PC-3 (cell line): ENCODE data around the gene ST6GALNAC1. TPM values are rescaled to one million over a fixed set of nuclear protein-coding genes. Genes with fewer than 3 reads are reported as not detected.

Source experiments
- ATAC-seq: fragments of 200-7000 bp; cut with Tn5 transposase; 2 replicates; pipeline ENCODE4 v1.9.1; 2020; ENCODE audit warnings: mild to moderate bottlenecking, moderate library complexity
- BruUV-seq: library from RNA; stranded (reverse); fragments of 400-500 nt; replicated peaks from 2 replicates; lab custom pipeline; 2021; lab: Mats Ljungman, UMichigan
- CTCF ChIA-PET: fragments of 300-600 bp; sonication (Branson Sonifier 250); formaldehyde crosslinking; loops from one replicate; lab custom pipeline; 2022; ENCODE audit warnings: antibody characterized with exemption; lab: Charles Lee
- POLR2A ChIA-PET: fragments of 300-600 bp; sonication (Branson Sonifier 250); formaldehyde crosslinking; loops from one replicate; lab custom pipeline; 2022; ENCODE audit warnings: antibody characterized with exemption; ENCODE audit not compliant: unreplicated experiment; lab: Charles Lee
- DNase-seq: peaks from one replicate; pipeline ENCODE4 v3.0.0-alpha.2; 2015
- H2AFZ ChIP-seq: fragments of 300-600 bp; sonication (generic); 2 replicates; pipeline ENCODE4 v1.6.0; 2016; ENCODE audit warnings: antibody characterized with exemption, low read length
- H3F3A ChIP-seq: fragments of 300-600 bp; sonication (generic); one replicate; pipeline ENCODE4 v1.6.0; 2017; ENCODE audit warnings: antibody characterized with exemption, low read length, control low read depth, mild to moderate bottlenecking; ENCODE audit not compliant: unreplicated experiment
- H3K27ac ChIP-seq: fragments of 300-600 bp; sonication (generic); 2 replicates; pipeline ENCODE4 v1.5.1; 2016; ENCODE audit warnings: mild to moderate bottlenecking, low read length
- H3K27me3 ChIP-seq: fragments of 300-600 bp; sonication (generic); 2 replicates; pipeline ENCODE4 v1.6.1; 2016; ENCODE audit warnings: low read length, mixed read lengths
- H3K36me3 ChIP-seq: fragments of 300-600 bp; sonication (generic); 2 replicates; pipeline ENCODE4 v1.6.1; 2016; ENCODE audit warnings: low read depth, mixed run types, low read length, mixed read lengths
- H3K4me1 ChIP-seq: fragments of 300-600 bp; sonication (generic); 2 replicates; pipeline ENCODE4 v1.5.1; 2016; ENCODE audit warnings: low read length; ENCODE audit not compliant: insufficient read depth
- H3K4me2 ChIP-seq: fragments of 300-600 bp; sonication (generic); 2 replicates; pipeline ENCODE4 v1.6.0; 2016; ENCODE audit warnings: low read length
- H3K4me3 ChIP-seq: fragments of 300-600 bp; sonication (generic); 2 replicates; pipeline ENCODE4 v1.5.1; 2016; ENCODE audit warnings: mild to moderate bottlenecking, low read length, mixed read lengths
- H3K79me2 ChIP-seq: fragments of 300-600 bp; sonication (generic); 2 replicates; pipeline ENCODE4 v1.6.1; 2017; ENCODE audit warnings: low read length, mixed read lengths
- H3K9ac ChIP-seq: fragments of 300-600 bp; sonication (generic); 2 replicates; pipeline ENCODE4 v1.6.0; 2016; ENCODE audit warnings: mild to moderate bottlenecking, low read length
- H3K9me2 ChIP-seq: fragments of 300-600 bp; sonication (generic); replicated peaks from 2 replicates; pipeline ENCODE4 v1.6.1; 2016; ENCODE audit warnings: mixed run types, low read length, mixed read lengths
- H3K9me3 ChIP-seq: fragments of 300-600 bp; sonication (generic); 2 replicates; pipeline ENCODE4 v1.6.1; 2016; ENCODE audit warnings: low read length, mixed read lengths
- H4K20me1 ChIP-seq: fragments of 300-600 bp; sonication (generic); 2 replicates; pipeline ENCODE4 v1.6.1; 2016; ENCODE audit warnings: low read length, mixed read lengths
- CTCF ChIP-seq: fragments of 300-600 bp; sonication (generic); conservative IDR thresholded peaks from 2 replicates; pipeline ENCODE4 v1.5.1; 2017; ENCODE audit warnings: antibody characterized with exemption, low read depth, mild to moderate bottlenecking, low read length
- EZH2 ChIP-seq: fragments of 300-600 bp; sonication (generic); IDR thresholded peaks from one replicate; pipeline ENCODE4 v1.6.1; 2017; ENCODE audit warnings: antibody characterized with exemption, mild to moderate bottlenecking, low read length; ENCODE audit not compliant: unreplicated experiment
- EZH2phosphoT487 ChIP-seq: fragments of 300-600 bp; sonication (generic); IDR thresholded peaks from 2 replicates; pipeline ENCODE4 v1.6.1; 2018; ENCODE audit warnings: mild to moderate bottlenecking, antibody characterized with exemption, low read length, borderline replicate concordance
- intact Hi-C: fragments of 100-400 bp; cut with micrococcal nuclease; formaldehyde crosslinking; loops from 2 replicates; pipeline ENCODE4 v1.9.0; 2023
- total RNA-seq: library from RNA; depleted of rRNA; stranded (reverse); fragments of >200 nt; gene quantifications from 2 replicates; pipeline ENCODE4 v1.2.3, GENCODE V29; 2014

ST6GALNAC1 gene
- total RNA-seq, 1 experiment from 2014 or later, result 4.1 TPM

- H2AFZ ChIP-seq, result no peak overlapping the region
- no peaks in the 10 kb centered on the region for H3K27me3 ChIP-seq
- ChIA-PET CTCF (interaction anchor here (0.6 kb wide), 1 partner anchor 157 kb away, joined by 3 read pairs; no protein-coding TSS in a partner anchor), POLR2A (no interaction called here)
- H3K36me3 ChIP-seq, result no peaks in the 10 kb centered on the region
- H3K79me2 ChIP-seq, result no peaks in the 10 kb centered on the region
- H3K9me3 ChIP-seq, result no peaks in the 10 kb centered on the region
- ATAC-seq (no peak), DNase-seq (no peak)
- H3F3A ChIP-seq, result no peaks in the 10 kb centered on the region
- H3K4me2 ChIP-seq, result no peak overlapping the region
- H3K4me3 ChIP-seq, result no peak overlapping the region
- no TSS peak for BruUV-seq
- no peaks in the 10 kb centered on the region for H3K4me1 ChIP-seq
- H4K20me1 ChIP-seq, result no peaks in the 10 kb centered on the region
- intact Hi-C loops, result no loop called here
- H3K9me2 ChIP-seq, result no peaks in the 10 kb centered on the region
- H3K27ac ChIP-seq, result no peak overlapping the region
- TF ChIP-seq EZH2, result no peak
- TF ChIP-seq EZH2phosphoT487, result no peak
- no peak for TF ChIP-seq CTCF
- H3K9ac ChIP-seq, result no peak overlapping the region
Observed at GRCh38 chr17:76679239-76679638, 35.7 kb upstream of the ST6GALNAC1 start.

GRCh38 chr17:76678330-76678729, 34.8 kb upstream of the ST6GALNAC1 start:
- Histone ChIP-seq H3K9me2 (no peaks in the 10 kb centered on the region), H3K36me3 (no peaks in the 10 kb centered on the region), H3K4me2 (no peak overlapping the region), H3K4me3 (no peak overlapping the region), H3K27ac (no peak overlapping the region), H4K20me1 (no peaks in the 10 kb centered on the region), H3K79me2 (no peaks in the 10 kb centered on the region), H3K9me3 (no peaks in the 10 kb centered on the region), H3K9ac (no peak overlapping the region), H3K27me3 (no peaks in the 10 kb centered on the region), H2AFZ (no peak overlapping the region), H3K4me1 (no peaks in the 10 kb centered on the region), H3F3A (no peaks in the 10 kb centered on the region)
- DNase-seq (no peak), ATAC-seq (no peak)
- BruUV-seq, result no TSS peak
- ChIA-PET CTCF (no interaction called here), POLR2A (no interaction called here)
- intact Hi-C loops, result no loop called here
- TF ChIP-seq EZH2 (no peak), CTCF (no peak), EZH2phosphoT487 (no peak)

- no peak for DNase-seq
- ChIA-PET CTCF (no interaction called here), POLR2A (no interaction called here)
- Histone ChIP-seq H3K9me2 (no peaks in the 10 kb centered on the region), H3F3A (no peaks in the 10 kb centered on the region), H3K36me3 (no peaks in the 10 kb centered on the region), H3K27ac (no peak overlapping the region), H3K79me2 (no peaks in the 10 kb centered on the region), H3K4me2 (no peak overlapping the region), H3K27me3 (no peaks in the 10 kb centered on the region), H2AFZ (no peak overlapping the region), H3K4me3 (no peak overlapping the region), H3K4me1 (peaks cover 6% of the 10 kb centered on the region), H3K9ac (no peak overlapping the region), H3K9me3 (no peaks in the 10 kb centered on the region), H4K20me1 (no peaks in the 10 kb centered on the region)
- intact Hi-C loops, result no loop called here
- no TSS peak for BruUV-seq
- ATAC-seq, result no peak
- TF ChIP-seq CTCF (no peak), EZH2 (no peak), EZH2phosphoT487 (no peak)
Observed at GRCh38 chr17:76677406-76677805, 33.8 kb upstream of the ST6GALNAC1 start.
